ENCODE data around the gene ARSB.
"Not testable (repeated sequence)": the region's sequence is repeated elsewhere in the genome, so short reads cannot be mapped to it uniquely, and the experiment has no call there.

Gene ARSB

GRCh38 chr5:78763659-78764189 is 221.4 kb downstream of the ARSB start:
- TF ChIP-seq ZFX (IDR thresholded peaks at IDR 0.05; ENCODE audit: borderline replicate concordance): no peak
- no peak for TF ChIP-seq CTCF (IDR thresholded peaks at IDR 0.05)

GRCh38 chr5:78762743-78763142 is 222.4 kb downstream of the ARSB start:
- H3K27ac ChIP-seq: not testable (repeated sequence)

More at GRCh38 chr5:78763659-78764189, 221.4 kb downstream of the ARSB start:
- no peak overlapping the region for H3K27ac ChIP-seq

GRCh38 chr5:78761840-78762239 is 223.3 kb downstream of the ARSB start:
- no peak for TF ChIP-seq ZFX (IDR thresholded peaks at IDR 0.05; ENCODE audit: borderline replicate concordance)
- TF ChIP-seq CTCF (IDR thresholded peaks at IDR 0.05): no peak

GRCh38 chr5:78760770-78761169 is 224.3 kb downstream of the ARSB start:
- TF ChIP-seq ZFX (IDR thresholded peaks at IDR 0.05; ENCODE audit: borderline replicate concordance) (no peak), CTCF (IDR thresholded peaks at IDR 0.05) (peak; percentile 43)
- no peak overlapping the region for H3K27ac ChIP-seq

More at GRCh38 chr5:78761840-78762239, 223.3 kb downstream of the ARSB start:
- H3K27ac ChIP-seq: no peak overlapping the region

GRCh38 chr5:78760366-78760765 is 224.7 kb downstream of the ARSB start:
- TF ChIP-seq CTCF (IDR thresholded peaks at IDR 0.05): no peak
- no peak for TF ChIP-seq ZFX (IDR thresholded peaks at IDR 0.05; ENCODE audit: borderline replicate concordance)
- H3K27ac ChIP-seq: no peak overlapping the region

- TF ChIP-seq CTCF (IDR thresholded peaks at IDR 0.05) (no peak), ZFX (IDR thresholded peaks at IDR 0.05; ENCODE audit: borderline replicate concordance) (no peak)
- H3K27ac ChIP-seq: no peak overlapping the region
Measured at GRCh38 chr5:78758169-78758839, 226.8 kb downstream of the ARSB start.

- no peak for TF ChIP-seq CTCF (IDR thresholded peaks at IDR 0.05)
- TF ChIP-seq ZFX (IDR thresholded peaks at IDR 0.05; ENCODE audit: borderline replicate concordance): no peak
- no peak overlapping the region for H3K27ac ChIP-seq
Measured at GRCh38 chr5:78757269-78758053, 227.6 kb downstream of the ARSB start.

Measured in 22Rv1 (cell line).